ENCODE measurements around the gene MYH13.

- TF ChIP-seq EZH2 (IDR thresholded peaks at IDR 0.05; ENCODE audit: low read depth): no peak
- no peak for TF ChIP-seq CTCF (conservative IDR thresholded peaks at IDR 0.05)
Observed at GRCh38 chr17:10318535-10318934, 54.3 kb downstream of the MYH13 start.
